NCI-H146 (cell line): ENCODE data around the gene ZNF565.
"Not testable (repeated sequence)": the region's sequence is repeated elsewhere in the genome, so short reads cannot be mapped to it uniquely, and the experiment has no call there.

Experiments
- DNase-seq: peaks from one replicate; lab custom pipeline; 2025; lab: John Stamatoyannopoulos, UW

The ZNF565 gene

DNA sequence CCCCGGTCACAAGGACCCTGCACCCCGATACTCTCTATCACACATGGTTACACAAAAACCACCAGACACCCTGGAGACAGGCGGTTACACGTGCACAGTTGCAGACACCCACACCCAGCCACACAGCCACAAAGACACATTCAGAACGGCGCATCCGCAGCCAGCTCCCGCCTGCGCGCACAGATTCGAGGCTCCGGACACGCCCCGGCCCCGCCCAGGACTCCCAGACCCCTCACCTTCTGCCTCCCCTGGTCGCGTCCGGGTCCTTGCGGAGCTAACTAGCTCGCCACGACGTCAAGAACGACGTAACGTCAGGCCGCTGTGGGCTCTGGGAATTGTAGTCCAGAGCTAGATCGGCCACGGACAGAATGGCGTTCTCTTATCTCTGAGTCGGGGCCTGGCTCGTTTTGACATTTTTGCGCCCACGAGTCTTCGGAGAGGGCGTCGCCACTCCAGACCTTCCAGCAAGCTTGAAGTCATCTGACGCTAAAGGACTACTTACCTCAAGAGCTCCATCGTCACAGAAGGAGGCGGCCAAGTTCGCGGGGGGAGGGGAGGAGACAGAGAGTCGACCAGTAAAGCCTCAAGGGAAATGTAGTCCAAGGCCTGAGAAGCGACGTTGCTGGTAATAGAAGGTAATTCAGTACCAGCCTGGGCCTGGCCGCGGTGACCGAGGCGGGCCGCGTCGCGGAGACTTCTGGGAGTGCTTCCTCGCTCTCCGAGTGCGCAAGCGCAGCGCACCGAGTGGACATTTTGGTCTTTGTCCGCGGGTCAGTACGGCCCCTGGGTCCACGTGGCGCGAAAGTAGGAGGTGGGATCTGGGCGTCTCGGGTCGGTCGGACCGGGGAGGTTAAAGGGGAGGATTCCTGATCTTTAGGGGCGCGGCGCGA lies at the start of gene ZNF565, which contains the start of gene ZNF146:
Gene ZNF565 (minus strand): TSS at position 280 of the 890 bp plus-strand sequence. CDS start 12,680 bp downstream, outside the sequence.
Gene ZNF146 (plus strand): TSS at position 721 of the 890 bp plus-strand sequence. CDS start 21,335 bp downstream, outside the sequence.
- DNase-seq = peak; percentile 99

DNA sequence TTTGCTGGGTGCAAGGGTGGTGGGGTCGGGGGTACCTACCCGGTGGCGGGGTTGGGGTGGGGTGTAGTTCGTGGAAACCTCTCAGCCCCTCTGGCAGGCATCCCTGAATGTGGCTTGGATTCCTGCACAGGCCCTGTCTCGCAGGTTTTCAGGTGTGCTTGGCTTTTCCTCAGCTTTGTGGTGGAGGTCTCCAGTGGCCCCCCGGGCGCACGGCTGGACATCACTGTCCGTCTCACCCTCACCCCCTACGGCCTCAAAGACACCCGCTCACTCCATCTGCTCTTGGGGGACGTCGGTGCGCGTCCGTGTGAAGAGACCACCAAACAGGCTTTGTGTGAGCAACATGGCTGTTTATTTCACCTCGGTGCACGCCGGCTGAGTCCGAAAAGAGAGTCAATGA lies 44.7 kb upstream of the ZNF565 start:
- no peak for DNase-seq

DNA sequence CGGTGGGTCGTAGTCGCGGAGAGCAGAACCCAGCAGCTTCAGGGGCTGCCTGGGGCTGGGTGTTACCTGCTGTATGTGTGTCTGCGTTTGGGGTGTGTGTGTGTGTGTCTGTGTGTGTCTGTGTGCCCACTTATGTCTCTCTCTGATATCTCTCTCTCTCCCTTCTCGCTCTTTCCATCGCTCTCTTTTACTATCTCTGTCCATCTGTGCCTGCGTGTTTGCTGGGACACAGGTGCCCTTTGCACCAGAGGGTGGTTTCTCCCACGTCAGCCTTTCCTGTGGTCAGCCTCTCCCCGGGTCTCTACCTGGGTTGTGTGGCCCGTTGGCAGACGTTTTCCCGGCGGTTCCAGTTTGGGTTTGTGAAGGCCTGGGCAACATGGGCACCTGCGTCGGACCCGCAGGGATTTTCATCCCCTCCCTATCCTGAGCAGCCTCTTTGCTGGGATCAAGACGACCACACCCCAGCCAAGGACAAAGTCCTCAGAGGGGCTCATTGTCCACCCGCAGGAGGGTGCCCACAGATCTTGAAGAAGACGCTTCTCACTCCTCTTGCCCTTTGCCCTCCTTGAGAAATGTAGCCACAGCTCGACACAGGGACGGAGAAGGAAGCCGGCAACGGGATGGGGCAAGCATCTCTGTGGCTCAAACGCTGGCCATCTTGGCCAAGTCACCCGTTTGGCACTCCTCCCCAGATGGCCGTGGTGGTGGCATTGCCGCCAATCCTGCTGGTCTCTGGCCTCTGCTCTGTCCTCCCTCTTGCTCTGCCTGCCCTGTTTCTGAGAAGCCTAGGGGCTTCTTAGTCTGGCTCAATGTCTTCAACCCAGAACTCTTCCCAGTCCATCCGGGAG lies 43.8 kb upstream of the ZNF565 start:
- no peak for DNase-seq

DNA sequence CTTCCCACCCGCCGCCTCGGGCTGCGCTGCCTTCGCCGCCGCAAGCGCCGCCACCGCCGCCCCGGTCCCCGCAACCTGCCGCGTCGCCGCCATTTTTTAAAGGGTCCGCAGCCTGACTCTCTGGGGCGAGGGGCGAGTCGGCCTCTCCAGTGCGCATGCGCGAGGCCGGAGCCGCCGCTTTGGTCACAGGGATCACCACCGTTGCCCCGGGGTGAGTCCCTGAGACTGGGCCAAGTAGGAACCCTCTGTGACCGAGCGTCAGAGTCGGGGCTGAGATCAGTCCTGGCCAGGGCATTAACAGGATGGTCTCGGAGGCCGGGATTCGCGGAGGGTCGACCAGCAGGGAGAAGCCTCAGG lies 43.0 kb upstream of the ZNF565 start:
- DNase-seq = no peak

DNA sequence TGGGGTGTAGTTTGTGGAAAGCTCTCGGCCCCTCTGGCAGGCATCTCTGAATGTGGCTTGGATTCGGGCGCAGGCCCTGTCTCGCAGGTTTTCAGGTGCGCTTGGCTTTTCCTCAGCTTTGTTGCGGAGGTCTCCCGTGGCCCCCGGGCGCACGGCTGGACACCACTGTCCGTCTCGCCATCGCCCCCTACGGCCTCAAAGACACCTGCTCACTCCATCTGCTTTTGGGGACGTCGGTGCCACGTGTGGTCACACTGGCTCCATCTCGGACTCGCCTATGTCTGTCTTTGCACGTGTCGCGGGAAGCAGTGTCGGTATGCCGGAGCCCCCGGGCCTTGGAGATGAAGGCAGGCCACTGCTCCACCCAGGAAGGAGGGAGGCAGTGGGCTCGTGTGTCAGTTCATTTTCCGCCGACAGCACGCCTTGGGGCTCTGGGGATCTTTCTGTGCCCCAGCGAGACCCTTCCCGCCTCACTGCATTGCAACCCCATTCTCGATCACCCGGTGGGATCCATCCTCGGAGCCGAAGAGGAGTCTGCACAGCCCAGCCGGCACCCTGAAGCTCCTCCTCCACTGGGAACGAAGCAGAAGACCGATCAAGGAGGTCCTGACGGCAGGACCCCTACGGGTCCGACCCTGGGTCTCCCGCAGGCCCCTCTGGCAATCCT lies 42.5 kb upstream of the ZNF565 start:
- no peak for DNase-seq

DNA sequence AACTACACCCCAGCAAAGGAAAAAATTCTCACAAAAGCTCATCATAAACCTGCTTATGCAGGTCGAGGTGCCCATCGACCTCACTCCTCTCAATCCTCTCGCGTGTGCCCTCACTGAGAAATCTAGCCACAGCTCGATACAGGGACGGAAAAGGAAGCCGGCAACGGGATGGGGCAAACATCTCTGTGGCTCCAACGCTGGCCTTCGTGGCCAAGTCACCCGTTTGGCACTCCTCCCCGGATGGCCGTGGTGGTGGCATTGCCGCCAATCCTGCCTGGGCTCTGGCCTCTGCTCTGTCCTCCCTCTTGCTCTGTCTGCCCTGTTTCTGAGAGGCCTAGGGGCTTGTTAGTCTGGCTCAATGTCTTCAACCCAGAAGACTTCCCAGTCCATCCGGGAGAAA lies 41.6 kb upstream of the ZNF565 start:
- no peak for DNase-seq

- no peak for DNase-seq
These were observed 40.9 kb upstream of the ZNF565 start for GRCh38 chr19:36255316-36255715.

DNA sequence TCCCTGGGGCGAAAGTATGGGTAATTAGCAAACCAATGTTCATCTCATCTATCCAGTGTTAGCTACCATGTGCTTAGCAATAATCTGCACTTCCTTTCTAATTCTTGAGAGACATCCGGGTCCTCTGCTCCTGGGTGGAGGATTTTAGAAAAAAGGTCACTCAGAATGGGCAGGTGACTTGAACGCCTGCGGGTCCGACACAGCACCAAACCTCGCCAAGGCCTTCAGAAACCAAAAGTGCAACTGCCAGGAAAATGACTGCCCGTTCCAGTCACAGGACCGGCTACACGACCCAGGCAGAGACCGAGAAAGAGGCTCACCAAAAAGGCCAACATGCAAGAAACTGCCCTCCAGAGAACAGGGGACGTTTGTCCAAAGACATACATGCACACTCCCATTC lies 40.4 kb upstream of the ZNF565 start:
- DNase-seq = no peak

DNA sequence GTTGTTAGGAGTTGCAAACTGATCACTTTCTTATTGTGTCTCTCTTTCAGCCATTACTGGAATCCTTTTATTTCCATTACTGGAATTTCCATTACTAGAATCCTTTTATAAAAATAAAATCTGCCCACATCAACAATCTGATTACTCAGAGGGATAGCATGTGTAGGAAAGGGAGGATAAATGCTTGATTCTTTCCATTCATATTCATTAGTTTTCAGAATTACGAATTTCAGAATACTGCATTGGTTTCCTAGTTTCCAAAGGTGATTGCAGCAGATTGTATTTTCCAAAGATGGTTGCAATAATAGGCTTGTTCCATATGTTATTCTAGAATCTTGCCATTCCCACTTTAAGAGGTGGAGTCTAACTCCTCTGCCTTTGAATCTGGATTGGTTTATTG lies 37.6 kb upstream of the ZNF565 start:
- no peak for DNase-seq

DNA sequence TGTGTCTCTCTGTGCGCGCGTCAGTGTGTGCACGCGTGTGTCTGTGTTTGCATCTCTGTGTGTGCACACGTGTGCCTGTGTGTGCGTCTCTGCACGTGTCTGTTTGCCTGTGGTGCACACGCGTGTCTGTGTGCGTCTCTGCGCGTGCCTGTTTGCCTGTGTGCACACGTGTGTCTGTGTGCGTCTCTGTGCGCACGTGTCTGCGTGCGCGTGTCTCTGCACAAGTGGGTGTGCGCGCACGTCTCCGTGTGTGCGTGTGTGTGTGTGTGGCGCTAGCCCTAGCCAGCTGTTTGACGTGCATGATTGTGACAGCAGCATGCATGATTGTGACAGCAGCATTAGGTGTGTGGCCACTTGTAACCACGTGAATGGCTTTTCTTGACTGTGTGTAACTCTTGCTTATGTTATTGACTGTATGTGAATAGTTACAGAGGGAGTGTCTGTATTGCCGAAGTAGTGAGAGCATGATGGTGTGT lies 31.6 kb upstream of the ZNF565 start:
- no peak for DNase-seq

DNA sequence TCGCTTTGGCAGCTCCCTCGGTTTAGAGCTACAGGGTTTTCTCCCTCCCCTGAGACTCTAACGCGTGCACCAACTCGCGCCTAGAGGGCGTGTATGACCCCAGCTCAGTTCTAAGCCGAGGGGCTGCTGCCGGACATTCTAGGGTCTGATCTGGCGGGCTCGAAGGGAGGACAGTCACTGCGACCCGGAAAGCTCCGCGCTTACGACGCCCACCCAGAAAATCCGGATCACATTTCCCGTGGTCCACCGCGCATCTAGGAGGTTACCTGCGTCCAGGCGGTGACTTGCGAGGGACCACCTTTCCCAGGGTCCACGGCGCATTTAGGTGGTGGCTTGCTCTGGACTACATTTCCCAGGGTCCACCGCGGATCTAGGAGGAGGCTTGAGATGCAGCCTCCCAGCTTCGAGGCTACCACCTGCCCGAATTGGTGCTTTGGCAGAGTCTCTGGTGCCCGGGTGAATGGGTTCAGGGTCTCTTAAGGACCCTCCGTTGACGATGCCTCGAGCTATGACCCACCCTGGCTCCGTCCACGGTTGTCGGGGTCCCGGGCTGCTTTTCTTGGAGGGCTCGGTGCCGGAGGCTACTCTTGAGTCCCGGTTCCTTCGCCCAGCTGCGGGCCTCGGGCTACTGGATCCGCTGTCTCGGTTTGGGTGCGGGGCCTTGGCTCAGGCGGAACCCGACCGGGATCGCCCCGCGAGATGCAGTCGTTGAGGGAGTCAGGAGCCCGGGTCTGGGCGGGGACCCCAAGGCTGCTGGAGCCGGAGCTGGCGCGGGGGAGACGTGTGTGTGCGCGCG lies 30.9 kb upstream of the ZNF565 start:
- DNase-seq = no peak

DNA sequence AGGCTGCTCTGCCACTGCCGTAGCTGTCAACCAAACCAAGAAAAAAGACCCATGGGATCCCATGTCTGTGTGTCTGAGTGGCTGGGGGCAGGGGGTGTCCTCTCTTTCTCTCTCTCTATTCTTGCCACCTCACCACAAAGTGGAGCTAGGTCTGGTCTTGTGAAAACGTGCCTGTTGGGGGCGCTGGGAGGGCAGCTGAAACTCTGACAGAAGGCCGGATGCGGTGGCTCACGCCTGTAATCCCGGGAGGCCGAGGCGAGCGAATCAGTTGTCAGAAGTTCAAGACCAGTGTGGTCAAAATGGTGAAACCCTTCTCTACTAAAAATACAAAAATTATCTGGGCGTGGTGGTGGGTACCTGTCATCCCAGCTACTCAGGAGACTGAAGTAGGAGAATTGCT lies 29.6 kb upstream of the ZNF565 start:
- DNase-seq = no peak

DNA sequence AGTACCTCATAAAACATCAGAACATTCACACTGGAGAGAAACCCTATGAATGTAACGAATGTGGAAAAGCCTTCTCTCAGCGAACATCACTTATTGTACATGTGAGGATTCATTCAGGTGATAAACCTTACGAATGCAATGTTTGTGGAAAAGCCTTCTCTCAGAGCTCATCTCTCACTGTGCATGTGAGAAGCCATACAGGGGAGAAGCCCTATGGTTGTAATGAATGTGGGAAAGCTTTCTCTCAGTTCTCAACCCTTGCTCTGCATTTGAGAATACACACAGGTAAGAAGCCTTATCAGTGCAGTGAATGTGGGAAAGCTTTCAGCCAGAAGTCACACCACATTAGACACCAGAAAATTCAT lies 22.5 kb upstream of the ZNF565 start:
- DNase-seq = no peak

- no peak for DNase-seq
These were observed 22.0 kb upstream of the ZNF565 start for GRCh38 chr19:36236304-36236945.

GRCh38 chr19:36233626-36234025 lies 19.2 kb upstream of the ZNF565 start:
- DNase-seq = not testable (repeated sequence)

DNA sequence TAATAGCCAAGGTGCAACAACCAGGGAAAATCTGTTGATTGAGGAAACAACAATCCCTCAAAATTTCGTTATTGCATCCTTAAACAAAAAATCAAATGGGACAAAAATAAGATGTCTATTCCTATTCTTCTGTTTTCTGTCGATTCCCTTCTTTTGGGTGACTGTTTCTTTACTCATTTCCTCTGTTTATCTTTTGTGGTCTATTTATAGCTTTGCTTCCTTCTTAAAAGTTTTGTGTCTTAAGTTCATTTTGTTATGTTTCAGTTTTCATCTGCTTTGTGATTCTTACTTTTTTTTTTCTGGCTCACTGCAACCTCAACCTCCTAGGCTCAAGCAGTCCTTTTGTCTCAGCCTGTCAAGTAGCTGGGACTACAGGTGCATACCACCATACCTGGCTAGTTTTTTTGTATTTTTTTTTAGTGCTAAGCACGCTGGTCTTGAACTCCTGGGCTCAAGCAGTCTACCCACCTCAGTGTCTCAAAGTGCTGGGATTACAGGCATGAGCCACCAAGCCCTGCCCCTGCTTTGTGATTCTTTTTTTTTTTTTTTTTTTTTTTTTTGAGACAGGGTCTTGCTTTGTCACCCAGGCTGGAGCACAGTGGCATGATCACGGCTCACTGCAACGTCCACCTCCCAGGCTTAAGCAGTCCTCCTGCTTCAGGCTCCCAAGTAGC lies 10.9 kb upstream of the ZNF565 start:
- no peak for DNase-seq

- no peak for DNase-seq
These were observed 8.0 kb upstream of the ZNF565 start for GRCh38 chr19:36222503-36222902.

GRCh38 chr19:36221474-36221873 lies 7.0 kb upstream of the ZNF565 start:
- no peak for DNase-seq

GRCh38 chr19:36215276-36216123 lies 1.0 kb upstream of the ZNF565 start:
- peak; percentile 41 for DNase-seq
